Keratinocyte (primary cell): ENCODE results near the gene KIFC1. TPM values are rescaled to one million over a fixed set of nuclear protein-coding genes. Genes with fewer than 3 reads are reported as not detected.

Source experiments
- DNase-seq: peaks from one replicate; pipeline ENCODE4 v3.0.0-alpha.2; 2011; ENCODE audit warnings: low read depth, missing footprints, low spot score
- FAIRE-seq: peaks from 2 replicates; lab custom pipeline; 2011; peaks lifted over from hg19 to GRCh38; lab: Jason Lieb, UNC
- H2AFZ ChIP-seq: 2 replicates; pipeline ENCODE4 v1.6.0; 2012; ENCODE audit warnings: low read length, control low read depth, inconsistent platforms; ENCODE audit not compliant: control insufficient read depth
- H3K27ac ChIP-seq: 2 replicates; pipeline ENCODE4 v1.5.1; 2011; ENCODE audit warnings: low read length; ENCODE audit not compliant: control insufficient read depth, insufficient read depth
- H3K27me3 ChIP-seq: 3 replicates; pipeline ENCODE4 v1.6.0; 2011; ENCODE audit warnings: low read length; ENCODE audit not compliant: control insufficient read depth, insufficient read depth; ENCODE audit errors: extremely low read depth
- H3K36me3 ChIP-seq, 2 experiments: 2 replicates in 1 of 2; 3 replicates in 1 of 2; pipeline ENCODE4 v1.5.1; 2011; ENCODE audit warnings: low read length in 2 of 2, mild to moderate bottlenecking in 1 of 2; ENCODE audit not compliant: control insufficient read depth in 2 of 2, insufficient read depth in 2 of 2; ENCODE audit errors: extremely low read depth in 1 of 2
- H3K4me1 ChIP-seq: 3 replicates; pipeline ENCODE4 v1.5.1; 2011; ENCODE audit warnings: low read length; ENCODE audit not compliant: control insufficient read depth, insufficient read depth; ENCODE audit errors: extremely low read depth
- H3K4me2 ChIP-seq: 3 replicates; pipeline ENCODE4 v1.6.0; 2011; ENCODE audit warnings: low read depth, low read length; ENCODE audit not compliant: control insufficient read depth, insufficient read depth; ENCODE audit errors: extremely low read depth
- H3K4me3 ChIP-seq, 3 experiments: fragments of 200-600 bp in 1 of 3; sonication (generic) in 1 of 3; 2 replicates in 2 of 3; 3 replicates in 1 of 3; pipeline ENCODE4 v1.5.1; 2011 to 2016; ENCODE audit warnings: low read length in 3 of 3, mild to moderate bottlenecking in 3 of 3, control low read depth in 2 of 3, inconsistent platforms in 1 of 3, low read depth in 1 of 3, mixed read lengths in 1 of 3, mixed run types in 1 of 3, moderate library complexity in 1 of 3; ENCODE audit not compliant: control insufficient read depth in 2 of 3, insufficient read depth in 2 of 3; ENCODE audit errors: extremely low read depth in 1 of 3
- H3K79me2 ChIP-seq: 2 replicates; pipeline ENCODE4 v1.6.0; 2012; ENCODE audit warnings: low read length; ENCODE audit not compliant: control insufficient read depth, insufficient read depth
- H3K9ac ChIP-seq: 3 replicates; pipeline ENCODE4 v1.6.0; 2011; ENCODE audit warnings: low read length; ENCODE audit not compliant: control insufficient read depth, insufficient read depth; ENCODE audit errors: extremely low read depth
- H3K9me1 ChIP-seq: 3 replicates; pipeline ENCODE4 v1.6.0; 2011; ENCODE audit warnings: low read length; ENCODE audit not compliant: control insufficient read depth, insufficient read depth; ENCODE audit errors: extremely low read depth
- H3K9me3 ChIP-seq: 2 replicates; pipeline ENCODE4 v1.5.1; 2012; ENCODE audit warnings: low read depth, low read length; ENCODE audit not compliant: control insufficient read depth
- H4K20me1 ChIP-seq: 3 replicates; pipeline ENCODE4 v1.6.0; 2011; ENCODE audit warnings: low read length; ENCODE audit not compliant: control insufficient read depth, insufficient read depth; ENCODE audit errors: extremely low read depth
- EZH2 ChIP-seq: IDR thresholded peaks from one replicate; pipeline ENCODE4 v1.6.1; 2012; ENCODE audit warnings: inconsistent platforms, mild to moderate bottlenecking, low read length, moderate library complexity
- dilution Hi-C: fragments of 300-500 bp; cut with MboI; formaldehyde crosslinking; loops from one replicate; pipeline ENCODE4 v1.7.0; 2020; ENCODE audit warnings: low sequenced_read_pairs; ENCODE audit not compliant: extremely low pct_ligation_motif_present
- polyA plus RNA-seq, 5 experiments: library from polyadenylated mRNA; depleted of rRNA in 3 of 5; stranded (reverse) in 3 of 5; stranded (forward) in 1 of 5; unstranded in 1 of 5; fragments of >200 nt; gene quantifications; 1 replicate in 1 of 5; 2 replicates in 3 of 5; 3 replicates in 1 of 5; pipeline versions ENCODE4 v1.2.1 to v1.2.3, GENCODE V29; 2011 to 2012; ENCODE audit warnings: missing spikeins in 2 of 5, low read depth in 1 of 5, low replicate concordance in 1 of 5
- TF ChIP-seq, protein P1 (sequence below), 3 experiments: IDR thresholded peaks in 1 of 3; conservative IDR thresholded peaks in 1 of 3; optimal IDR thresholded peaks in 1 of 3; 2 replicates in 2 of 3; 3 replicates in 1 of 3; pipeline versions ENCODE3 to v1.5.1; 2011; ENCODE audit warnings: low read length in 3 of 3, mild to moderate bottlenecking in 3 of 3, moderate library complexity in 2 of 3, control low read depth in 1 of 3, inconsistent platforms in 1 of 3; ENCODE audit not compliant: insufficient read depth in 2 of 3; ENCODE audit errors: extremely low read depth in 1 of 3

Gene KIFC1
- polyA plus RNA-seq, 1 donor (not counting 4 experiments of a cell fraction or from before 2014, with no cell fraction given): 20.0 TPM

DNA sequence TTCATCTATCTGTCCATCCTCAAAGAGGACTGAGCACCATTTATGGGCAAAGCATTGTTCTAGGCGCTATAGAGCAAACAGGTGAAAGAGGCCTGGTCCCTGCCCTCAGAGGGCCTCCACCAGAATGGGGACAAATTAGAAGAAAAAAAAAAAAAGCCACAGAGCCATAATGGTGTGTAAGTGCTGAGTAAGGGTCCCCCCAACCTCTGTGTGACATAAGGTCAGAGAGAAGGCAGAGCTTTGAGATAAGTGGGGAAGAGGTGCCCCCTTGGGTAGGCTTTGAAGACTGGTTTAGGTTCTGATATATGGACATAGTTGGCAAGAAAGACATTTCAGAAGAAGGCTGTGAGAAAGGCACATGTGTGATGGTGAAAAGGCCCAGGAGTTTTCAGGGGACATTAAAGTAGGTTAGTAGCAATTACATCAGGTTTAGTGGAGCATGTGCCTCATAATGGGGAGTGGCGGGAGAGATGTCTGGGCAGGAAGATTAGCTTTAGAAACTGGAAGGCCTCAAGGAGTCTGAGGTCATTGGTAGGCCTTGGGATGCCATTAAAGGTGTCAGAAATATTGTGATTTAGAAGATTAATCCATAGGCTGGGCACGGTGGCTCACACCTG, 47.5 kb downstream of the KIFC1 start:
- Histone ChIP-seq H3K27ac (no peak overlapping the region), H2AFZ (no peak overlapping the region), H3K9me3 (no peaks in the 10 kb centered on the region), H3K9ac (no peak overlapping the region), H3K9me1 (no peaks in the 10 kb centered on the region), H3K79me2 (no peaks in the 10 kb centered on the region), H3K36me3 (peaks cover 14 to 16% of the 10 kb centered on the region in 2 experiments), H4K20me1 (no peaks in the 10 kb centered on the region), H3K4me1 (no peaks in the 10 kb centered on the region), H3K4me3 (no peak overlapping the region), H3K27me3 (no peaks in the 10 kb centered on the region), H3K4me2 (no peak overlapping the region)
- DNase-seq (no peak), FAIRE-seq (no peak)
- dilution Hi-C loops: no loop called here
- no peak for TF ChIP-seq EZH2
- TF ChIP-seq, protein P1, sequence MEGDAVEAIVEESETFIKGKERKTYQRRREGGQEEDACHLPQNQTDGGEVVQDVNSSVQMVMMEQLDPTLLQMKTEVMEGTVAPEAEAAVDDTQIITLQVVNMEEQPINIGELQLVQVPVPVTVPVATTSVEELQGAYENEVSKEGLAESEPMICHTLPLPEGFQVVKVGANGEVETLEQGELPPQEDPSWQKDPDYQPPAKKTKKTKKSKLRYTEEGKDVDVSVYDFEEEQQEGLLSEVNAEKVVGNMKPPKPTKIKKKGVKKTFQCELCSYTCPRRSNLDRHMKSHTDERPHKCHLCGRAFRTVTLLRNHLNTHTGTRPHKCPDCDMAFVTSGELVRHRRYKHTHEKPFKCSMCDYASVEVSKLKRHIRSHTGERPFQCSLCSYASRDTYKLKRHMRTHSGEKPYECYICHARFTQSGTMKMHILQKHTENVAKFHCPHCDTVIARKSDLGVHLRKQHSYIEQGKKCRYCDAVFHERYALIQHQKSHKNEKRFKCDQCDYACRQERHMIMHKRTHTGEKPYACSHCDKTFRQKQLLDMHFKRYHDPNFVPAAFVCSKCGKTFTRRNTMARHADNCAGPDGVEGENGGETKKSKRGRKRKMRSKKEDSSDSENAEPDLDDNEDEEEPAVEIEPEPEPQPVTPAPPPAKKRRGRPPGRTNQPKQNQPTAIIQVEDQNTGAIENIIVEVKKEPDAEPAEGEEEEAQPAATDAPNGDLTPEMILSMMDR (optimal IDR thresholded peaks at IDR 0.05 in 1 of 3, IDR thresholded peaks at IDR 0.05 in 1 of 3, conservative IDR thresholded peaks at IDR 0.05 in 1 of 3; ENCODE audit: extremely low read depth in 1 of 3, insufficient read depth in 2 of 3, low read length in 3 of 3): no peak

- FAIRE-seq (no peak), DNase-seq (no peak)
- H3K4me1 ChIP-seq: no peaks in the 10 kb centered on the region
- no peaks in the 10 kb centered on the region for H4K20me1 ChIP-seq
- H3K9me1 ChIP-seq: no peaks in the 10 kb centered on the region
- no peak overlapping the region for H3K9ac ChIP-seq
- H2AFZ ChIP-seq: no peak overlapping the region
- peaks cover 14 to 21% of the 10 kb centered on the region in 2 experiments for H3K36me3 ChIP-seq
- H3K4me2 ChIP-seq: no peak overlapping the region
- H3K4me3 ChIP-seq: no peak overlapping the region
- dilution Hi-C loops: no loop called here
- H3K27me3 ChIP-seq: no peaks in the 10 kb centered on the region
- TF ChIP-seq, protein P1 (optimal IDR thresholded peaks at IDR 0.05 in 1 of 3, IDR thresholded peaks at IDR 0.05 in 1 of 3, conservative IDR thresholded peaks at IDR 0.05 in 1 of 3; ENCODE audit: extremely low read depth in 1 of 3, insufficient read depth in 2 of 3, low read length in 3 of 3): no peak
- no peak for TF ChIP-seq EZH2
- H3K79me2 ChIP-seq: no peaks in the 10 kb centered on the region
- no peak overlapping the region for H3K27ac ChIP-seq
- H3K9me3 ChIP-seq: no peaks in the 10 kb centered on the region
Measured at GRCh38 chr6:33439956-33440648, 48.5 kb downstream of the KIFC1 start.
